NT2/D1 (cell line): ENCODE data around the gene KIF16B.

Source experiments
- DNase-seq: peaks from one replicate; pipeline ENCODE4 v3.0.0-alpha.2; 2011; ENCODE audit warnings: low read depth, low spot score
- H3K27me3 ChIP-seq: 2 replicates; pipeline ENCODE4 v1.6.0; 2011; ENCODE audit warnings: mild to moderate bottlenecking; ENCODE audit not compliant: insufficient read length, insufficient read depth
- H3K36me3 ChIP-seq: 2 replicates; pipeline ENCODE4 v1.6.1; 2011; ENCODE audit warnings: mild to moderate bottlenecking, low read length, mixed read lengths; ENCODE audit not compliant: insufficient read depth, insufficient read length
- H3K4me1 ChIP-seq: 2 replicates; pipeline ENCODE4 v1.5.1; 2011; ENCODE audit not compliant: insufficient read depth, insufficient read length
- H3K4me3 ChIP-seq: 2 replicates; pipeline ENCODE4 v1.5.1; 2011; ENCODE audit warnings: low read depth; ENCODE audit not compliant: insufficient read length
- H3K9ac ChIP-seq: 2 replicates; pipeline ENCODE4 v1.6.0; 2011; ENCODE audit warnings: low read depth; ENCODE audit not compliant: insufficient read length
- H3K9me3 ChIP-seq: 2 replicates; pipeline ENCODE4 v1.5.1; 2011; ENCODE audit warnings: mild to moderate bottlenecking, low read length; ENCODE audit not compliant: insufficient read depth
- SUZ12 ChIP-seq: IDR thresholded peaks from 2 replicates; pipeline ENCODE4 v1.6.1; 2011; ENCODE audit not compliant: insufficient read length, insufficient read depth; ENCODE audit errors: extremely low read depth
- YY1 ChIP-seq: IDR thresholded peaks from 2 replicates; pipeline ENCODE4 v1.6.1; 2011; ENCODE audit not compliant: insufficient read length, insufficient read depth
- ZNF274 ChIP-seq: IDR thresholded peaks from 2 replicates; pipeline ENCODE4 v1.6.1; 2011; ENCODE audit warnings: mild to moderate bottlenecking, low read depth, low read length

The KIF16B gene

GRCh38 chr20:16616317-16616716 is 43.1 kb upstream of the KIF16B start:
- no peak for DNase-seq
- Histone ChIP-seq H3K4me3 (no peak overlapping the region), H3K27me3 (no peaks in the 10 kb centered on the region), H3K4me1 (no peaks in the 10 kb centered on the region), H3K9ac (no peak overlapping the region), H3K36me3 (no peaks in the 10 kb centered on the region), H3K9me3 (peaks cover 7% of the 10 kb centered on the region; the same call in 1 of the 2 replicates)
- no peak for TF ChIP-seq SUZ12
- no peak for TF ChIP-seq ZNF274
- TF ChIP-seq YY1, result no peak

DNA sequence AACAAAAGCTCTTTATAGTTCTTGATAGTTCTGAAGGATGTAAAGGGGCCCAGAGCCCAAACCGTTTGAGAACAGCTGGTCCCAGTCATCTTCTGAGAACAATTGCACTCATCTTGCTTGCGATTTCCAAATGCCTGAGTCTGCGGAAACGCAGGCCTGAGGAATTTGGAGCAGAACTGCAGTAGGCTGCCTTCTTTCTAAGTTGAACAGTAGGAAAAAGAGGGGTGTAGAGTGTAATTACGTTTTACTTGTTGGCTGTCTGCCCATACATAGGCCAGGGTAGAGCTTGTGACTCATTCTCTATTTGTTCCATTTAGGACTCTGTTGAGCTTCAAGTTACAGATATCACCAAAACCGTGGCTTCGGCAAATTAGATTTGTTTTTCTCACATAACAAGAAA is 42.0 kb upstream of the KIF16B start:
- no peaks in the 10 kb centered on the region for H3K36me3 ChIP-seq
- no peak overlapping the region for H3K4me3 ChIP-seq
- H3K9me3 ChIP-seq, result peaks cover 7% of the 10 kb centered on the region; the same call in 1 of the 2 replicates
- H3K9ac ChIP-seq, result no peak overlapping the region
- H3K27me3 ChIP-seq, result no peaks in the 10 kb centered on the region
- TF ChIP-seq YY1, result no peak
- no peak for TF ChIP-seq SUZ12
- TF ChIP-seq ZNF274, result no peak
- no peak for DNase-seq
- no peaks in the 10 kb centered on the region for H3K4me1 ChIP-seq

DNA sequence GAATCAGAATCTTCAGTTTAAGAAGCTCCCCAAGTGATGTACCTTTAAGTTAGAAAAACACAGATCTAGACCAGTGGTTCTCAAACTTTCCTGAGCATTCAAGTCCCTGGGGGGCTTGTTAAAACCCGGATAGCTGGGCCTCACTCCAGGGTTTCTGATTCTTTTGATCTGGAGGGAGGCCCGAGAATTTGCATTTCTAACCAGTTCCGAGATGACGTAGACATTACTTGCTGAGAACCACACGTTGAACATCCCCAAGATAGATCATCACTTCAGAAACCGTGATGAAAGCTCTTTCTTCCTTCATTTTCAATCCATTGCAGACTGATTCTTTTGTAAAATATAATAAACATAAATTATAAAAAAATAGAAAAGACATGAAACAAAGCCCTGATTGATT is 40.7 kb upstream of the KIF16B start:
- DNase-seq, result no peak
- TF ChIP-seq SUZ12 (no peak), ZNF274 (no peak), YY1 (no peak)

DNA sequence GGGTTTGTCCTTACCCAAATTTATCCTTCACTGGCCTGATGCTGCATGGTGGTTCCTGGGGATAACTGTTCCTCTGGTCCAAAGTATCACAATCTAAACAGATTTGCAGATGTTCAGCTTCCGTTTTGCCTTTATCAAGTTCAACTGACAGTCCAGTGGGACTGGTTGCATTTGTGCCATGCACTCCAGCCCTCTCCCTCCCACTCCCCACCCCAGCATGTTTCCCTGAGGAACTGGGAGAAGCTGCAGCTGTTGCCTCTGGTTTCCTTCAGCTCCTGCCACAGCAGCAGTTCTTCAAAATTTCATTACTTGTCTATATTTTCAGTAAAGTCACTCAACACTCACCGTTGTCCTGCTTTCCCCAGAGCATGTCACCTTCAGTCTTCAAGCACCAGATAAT is 39.5 kb upstream of the KIF16B start:
- DNase-seq, result no peak
- no peaks in the 10 kb centered on the region for H3K36me3 ChIP-seq
- peaks cover 7% of the 10 kb centered on the region; the same call in 1 of the 2 replicates for H3K9me3 ChIP-seq
- H3K9ac ChIP-seq, result no peak overlapping the region
- no peak overlapping the region for H3K4me3 ChIP-seq
- no peak for TF ChIP-seq ZNF274
- TF ChIP-seq SUZ12, result no peak
- no peak for TF ChIP-seq YY1
- no peaks in the 10 kb centered on the region for H3K4me1 ChIP-seq
- no peaks in the 10 kb centered on the region for H3K27me3 ChIP-seq

More for the DNA sequence above, 40.7 kb upstream of the KIF16B start:
- Histone ChIP-seq H3K9ac (no peak overlapping the region), H3K4me3 (no peak overlapping the region), H3K36me3 (no peaks in the 10 kb centered on the region), H3K9me3 (peaks cover 7% of the 10 kb centered on the region; the same call in 1 of the 2 replicates), H3K4me1 (no peaks in the 10 kb centered on the region), H3K27me3 (no peaks in the 10 kb centered on the region)

GRCh38 chr20:16611817-16612216 is 38.6 kb upstream of the KIF16B start:
- TF ChIP-seq ZNF274 (no peak), SUZ12 (no peak), YY1 (no peak)
- no peaks in the 10 kb centered on the region for H3K9me3 ChIP-seq
- H3K36me3 ChIP-seq, result no peaks in the 10 kb centered on the region
- H3K4me1 ChIP-seq, result no peaks in the 10 kb centered on the region
- no peak overlapping the region for H3K4me3 ChIP-seq
- no peak overlapping the region for H3K9ac ChIP-seq
- no peak for DNase-seq
- H3K27me3 ChIP-seq, result no peaks in the 10 kb centered on the region

GRCh38 chr20:16609066-16609465 is 35.8 kb upstream of the KIF16B start:
- no peak overlapping the region for H3K4me3 ChIP-seq
- no peaks in the 10 kb centered on the region for H3K4me1 ChIP-seq
- no peaks in the 10 kb centered on the region for H3K27me3 ChIP-seq
- H3K36me3 ChIP-seq, result no peaks in the 10 kb centered on the region
- no peak overlapping the region for H3K9ac ChIP-seq
- no peak for DNase-seq
- H3K9me3 ChIP-seq, result no peaks in the 10 kb centered on the region
- TF ChIP-seq ZNF274, result no peak
- TF ChIP-seq YY1, result no peak
- no peak for TF ChIP-seq SUZ12

DNA sequence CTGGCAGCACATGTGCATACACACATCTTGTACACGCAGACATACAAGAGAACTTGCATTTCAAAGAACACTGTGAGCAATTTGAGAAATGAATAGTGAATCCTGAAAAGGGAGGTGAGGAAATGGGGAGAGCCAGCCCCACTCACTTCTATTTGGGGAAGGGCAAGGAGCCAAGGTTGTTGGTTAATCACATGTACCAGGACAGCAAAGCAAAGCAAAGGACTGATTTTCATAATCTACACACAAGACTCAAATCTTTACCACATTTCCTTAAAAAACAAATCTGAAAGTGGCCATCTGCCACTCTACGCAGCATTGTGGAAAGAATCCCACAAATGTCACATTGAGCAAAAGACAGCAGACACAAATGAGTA is 35.0 kb upstream of the KIF16B start:
- TF ChIP-seq YY1 (no peak), SUZ12 (no peak), ZNF274 (no peak)
- H3K4me3 ChIP-seq, result no peak overlapping the region
- H3K9me3 ChIP-seq, result no peaks in the 10 kb centered on the region
- no peak for DNase-seq
- no peak overlapping the region for H3K9ac ChIP-seq
- no peaks in the 10 kb centered on the region for H3K36me3 ChIP-seq
- H3K4me1 ChIP-seq, result no peaks in the 10 kb centered on the region
- no peaks in the 10 kb centered on the region for H3K27me3 ChIP-seq
